ENCODE data around the gene EDEM1. TPM values are rescaled to one million over a fixed set of nuclear protein-coding genes. Genes with fewer than 3 reads are reported as not detected.

EDEM1 gene
- total and polyA plus RNA-seq, 5 donors: 3.6 to 16.6 (median 10.2) TPM

GRCh38 chr3:5255404-5256344 is 68.2 kb downstream of the EDEM1 start:
- Histone ChIP-seq H3K4me1 (ENCODE audit: control insufficient read depth, insufficient read depth, low read length) (peaks cover 2% of the 10 kb centered on the region), H3K4me3 (ENCODE audit: low read length) (no peak overlapping the region), H3K27me3 (ENCODE audit: control insufficient read depth, insufficient read depth) (no peaks in the 10 kb centered on the region), H3K9me3 (ENCODE audit: control insufficient read depth, low read length) (no peaks in the 10 kb centered on the region), H3K27ac (ENCODE audit: low read length) (no peak overlapping the region)
- WGBS: 59% methylated on average over 4 of the region's 4 CpGs
- ATAC-seq: no peak
- no peak for DNase-seq
- intact Hi-C loops (cut with DNase I): no loop called here

- no peak overlapping the region for H3K27ac ChIP-seq (ENCODE audit: low read length)
- H3K9me3 ChIP-seq (ENCODE audit: control insufficient read depth, low read length): no peaks in the 10 kb centered on the region
- WGBS: 69% methylated on average over 3 of the region's 3 CpGs
- H3K27me3 ChIP-seq (ENCODE audit: control insufficient read depth, insufficient read depth): no peaks in the 10 kb centered on the region
- no peak for ATAC-seq
- H3K4me1 ChIP-seq (ENCODE audit: control insufficient read depth, insufficient read depth, low read length): no peaks in the 10 kb centered on the region
- no peak for DNase-seq
- H3K4me3 ChIP-seq (ENCODE audit: low read length): no peak overlapping the region
- intact Hi-C loops (cut with DNase I): no loop called here
Observed at GRCh38 chr3:5258526-5258925, 71.0 kb downstream of the EDEM1 start.

- H3K9me3 ChIP-seq (ENCODE audit: control insufficient read depth, low read length): no peaks in the 10 kb centered on the region
- intact Hi-C loops (cut with DNase I): no loop called here
- DNase-seq (no peak), ATAC-seq (no peak)
- no peaks in the 10 kb centered on the region for H3K27me3 ChIP-seq (ENCODE audit: control insufficient read depth, insufficient read depth)
- no peaks in the 10 kb centered on the region for H3K4me1 ChIP-seq (ENCODE audit: control insufficient read depth, insufficient read depth, low read length)
- 38% methylated on average over 2 of the region's 2 CpGs for WGBS
- H3K27ac ChIP-seq (ENCODE audit: low read length): no peak overlapping the region
- H3K4me3 ChIP-seq (ENCODE audit: low read length): no peak overlapping the region
Observed at GRCh38 chr3:5260992-5261501, 73.5 kb downstream of the EDEM1 start.

GRCh38 chr3:5262507-5262906 is 75.0 kb downstream of the EDEM1 start:
- 84% methylated on average over 4 of the region's 4 CpGs for WGBS

GRCh38 chr3:5264093-5264600 is 76.6 kb downstream of the EDEM1 start:
- DNase-seq (no peak), ATAC-seq (no peak)
- Histone ChIP-seq H3K27ac (ENCODE audit: low read length) (no peak overlapping the region), H3K27me3 (ENCODE audit: control insufficient read depth, insufficient read depth) (no peaks in the 10 kb centered on the region), H3K4me1 (ENCODE audit: control insufficient read depth, insufficient read depth, low read length) (no peaks in the 10 kb centered on the region), H3K9me3 (ENCODE audit: control insufficient read depth, low read length) (no peaks in the 10 kb centered on the region), H3K4me3 (ENCODE audit: low read length) (no peak overlapping the region)
- intact Hi-C loops (cut with DNase I): no loop called here
- 92% methylated on average over 4 of the region's 4 CpGs for WGBS

More at GRCh38 chr3:5262507-5262906, 75.0 kb downstream of the EDEM1 start:
- no peaks in the 10 kb centered on the region for H3K27me3 ChIP-seq (ENCODE audit: control insufficient read depth, insufficient read depth)
- no peak overlapping the region for H3K27ac ChIP-seq (ENCODE audit: low read length)
- H3K4me1 ChIP-seq (ENCODE audit: control insufficient read depth, insufficient read depth, low read length): no peaks in the 10 kb centered on the region
- ATAC-seq: no peak
- no peaks in the 10 kb centered on the region for H3K9me3 ChIP-seq (ENCODE audit: control insufficient read depth, low read length)
- no peak for DNase-seq
- no peak overlapping the region for H3K4me3 ChIP-seq (ENCODE audit: low read length)
- intact Hi-C loops (cut with DNase I): no loop called here

- no peak for ATAC-seq
- no peak overlapping the region for H3K4me3 ChIP-seq (ENCODE audit: low read length)
- H3K27me3 ChIP-seq (ENCODE audit: control insufficient read depth, insufficient read depth): no peaks in the 10 kb centered on the region
- no peaks in the 10 kb centered on the region for H3K4me1 ChIP-seq (ENCODE audit: control insufficient read depth, insufficient read depth, low read length)
- WGBS: 68% methylated on average over 7 of the region's 7 CpGs
- intact Hi-C loops (cut with DNase I): no loop called here
- H3K9me3 ChIP-seq (ENCODE audit: control insufficient read depth, low read length): no peaks in the 10 kb centered on the region
- DNase-seq: no peak
- no peak overlapping the region for H3K27ac ChIP-seq (ENCODE audit: low read length)
Observed at GRCh38 chr3:5264896-5265770, 77.6 kb downstream of the EDEM1 start.

GRCh38 chr3:5267252-5267651 is 79.7 kb downstream of the EDEM1 start:
- no peak overlapping the region for H3K27ac ChIP-seq (ENCODE audit: low read length)
- ATAC-seq: no peak
- no peaks in the 10 kb centered on the region for H3K9me3 ChIP-seq (ENCODE audit: control insufficient read depth, low read length)
- 58% methylated on average over 2 of the region's 2 CpGs for WGBS
- no peak for DNase-seq
- no peaks in the 10 kb centered on the region for H3K27me3 ChIP-seq (ENCODE audit: control insufficient read depth, insufficient read depth)
- H3K4me1 ChIP-seq (ENCODE audit: control insufficient read depth, insufficient read depth, low read length): no peaks in the 10 kb centered on the region
- H3K4me3 ChIP-seq (ENCODE audit: low read length): no peak overlapping the region
- intact Hi-C loops (cut with DNase I): no loop called here

- no peak for DNase-seq
- Histone ChIP-seq H3K27ac (ENCODE audit: low read length) (no peak overlapping the region), H3K4me3 (ENCODE audit: low read length) (no peak overlapping the region), H3K9me3 (ENCODE audit: control insufficient read depth, low read length) (no peaks in the 10 kb centered on the region), H3K4me1 (ENCODE audit: control insufficient read depth, insufficient read depth, low read length) (no peaks in the 10 kb centered on the region), H3K27me3 (ENCODE audit: control insufficient read depth, insufficient read depth) (no peaks in the 10 kb centered on the region)
- WGBS: 82% methylated on average over 1 of the region's 1 CpG
- intact Hi-C loops (cut with DNase I): no loop called here
- no peak for ATAC-seq
Observed at GRCh38 chr3:5267889-5268288, 80.4 kb downstream of the EDEM1 start.

Small RNAs within 50 kb of the gene (microRNA-seq; reads per million reads assigned to microRNA genes)
- 0 reads per million in 2 donors for gene MIR4790

Other genes starting within 250 kb of the EDEM1 start
- gene BHLHE40, start 208.3 kb upstream of the EDEM1 start, total RNA-seq: 10 to 100 TPM; 33.6 to 65.9 (median 39.2) TPM
- gene BHLHE40, start 208.3 kb upstream of the EDEM1 start, polyA plus RNA-seq: 22.9 TPM
- gene ARL8B, start 65.4 kb upstream of the EDEM1 start, total RNA-seq: 10 to 100 TPM; 56.7 to 67.8 (median 60.9) TPM
- 49.1 TPM for gene ARL8B, start 65.4 kb upstream of the EDEM1 start, polyA plus RNA-seq